Measurements from ENCODE around the gene TMEM270. TPM values are rescaled to one million over a fixed set of nuclear protein-coding genes. Genes with fewer than 3 reads are reported as not detected.
A peak's percentile ranks its signal among the peaks of the same experiment; 100 is the strongest.

Gene TMEM270
- total RNA-seq, 1 experiment from 2014 or later: not detected

GRCh38 chr7:73839743-73840714 lies 20.9 kb upstream of the TMEM270 start:
- Mint-ChIP-seq H3K27ac (ENCODE audit: low read depth, unreplicated experiment) (peak overlapping the region; percentile 23), H3K4me3 (ENCODE audit: unreplicated experiment) (peak overlapping the region; percentile 48), H3K27me3 (ENCODE audit: insufficient read depth, unreplicated experiment) (no peaks in the 10 kb centered on the region), H3K36me3 (ENCODE audit: insufficient read depth, unreplicated experiment) (no peaks in the 10 kb centered on the region), H3K4me1 (ENCODE audit: insufficient read depth, unreplicated experiment) (peaks cover 12% of the 10 kb centered on the region), H3K9me3 (ENCODE audit: unreplicated experiment) (no peaks in the 10 kb centered on the region)
- TF ChIP-seq CTCF (IDR thresholded peaks at IDR 0.05; ENCODE audit: unreplicated experiment): no peak
- ChIA-PET CTCF (interaction anchor here (0.6 to 2.1 kb wide), 5 partner anchors 11 to 561 kb away, joined by 3 to 7 read pairs (median 5); no protein-coding TSS in a partner anchor), POLR2A (interaction anchor here (2.1 to 3.8 kb wide), 3 partner anchors 10 to 17 kb away, joined by 9 to 24 read pairs (median 16); no protein-coding TSS in a partner anchor)
- no peak for DNase-seq (ENCODE audit: unreplicated experiment)
- BruUV-seq (replicated peaks): no TSS peak
- intact Hi-C loops (cut with micrococcal nuclease): no loop called here

- DNase-seq (ENCODE audit: unreplicated experiment): no peak
- ChIA-PET POLR2A (interaction anchor here (1.0 to 3.8 kb wide), 2 partner anchors 10 to 18 kb away, joined by 3 to 16 read pairs; no protein-coding TSS in a partner anchor), CTCF (interaction anchor here (0.5 to 2.1 kb wide), 4 partner anchors 10 to 408 kb away, joined by 3 to 6 read pairs (median 4); no protein-coding TSS in a partner anchor)
- peaks cover 17% of the 10 kb centered on the region for H3K4me1 Mint-ChIP-seq (ENCODE audit: insufficient read depth, unreplicated experiment)
- peak overlapping the region; percentile 39 for H3K4me3 Mint-ChIP-seq (ENCODE audit: unreplicated experiment)
- intact Hi-C loops (cut with micrococcal nuclease): no loop called here
- H3K36me3 Mint-ChIP-seq (ENCODE audit: insufficient read depth, unreplicated experiment): no peaks in the 10 kb centered on the region
- TF ChIP-seq CTCF (IDR thresholded peaks at IDR 0.05; ENCODE audit: unreplicated experiment): no peak
- H3K27ac Mint-ChIP-seq (ENCODE audit: low read depth, unreplicated experiment): no peak overlapping the region
- BruUV-seq (replicated peaks): no TSS peak
- no peaks in the 10 kb centered on the region for H3K9me3 Mint-ChIP-seq (ENCODE audit: unreplicated experiment)
- no peaks in the 10 kb centered on the region for H3K27me3 Mint-ChIP-seq (ENCODE audit: insufficient read depth, unreplicated experiment)
Observed at GRCh38 chr7:73840715-73841379, 20.1 kb upstream of the TMEM270 start.

- H3K9me3 Mint-ChIP-seq (ENCODE audit: unreplicated experiment): no peaks in the 10 kb centered on the region
- H3K27ac Mint-ChIP-seq (ENCODE audit: low read depth, unreplicated experiment): peak overlapping the region; percentile 78
- peak; percentile 36 for DNase-seq (ENCODE audit: unreplicated experiment)
- POLR2A ChIA-PET: interaction anchor here (1.0 to 3.8 kb wide), 6 partner anchors 9 to 36 kb away, joined by 3 to 16 read pairs (median 6); no protein-coding TSS in a partner anchor
- no peaks in the 10 kb centered on the region for H3K36me3 Mint-ChIP-seq (ENCODE audit: insufficient read depth, unreplicated experiment)
- H3K4me3 Mint-ChIP-seq (ENCODE audit: unreplicated experiment): peak overlapping the region; percentile 86
- H3K4me1 Mint-ChIP-seq (ENCODE audit: insufficient read depth, unreplicated experiment): peaks cover 22% of the 10 kb centered on the region
- intact Hi-C loops (cut with micrococcal nuclease): no loop called here
- no TSS peak for BruUV-seq (replicated peaks)
- H3K27me3 Mint-ChIP-seq (ENCODE audit: insufficient read depth, unreplicated experiment): no peaks in the 10 kb centered on the region
- no peak for TF ChIP-seq CTCF (IDR thresholded peaks at IDR 0.05; ENCODE audit: unreplicated experiment)
- CTCF ChIA-PET: interaction anchor here (0.6 to 2.1 kb wide), 3 partner anchors 9 to 107 kb away, joined by 3 to 6 read pairs (median 6); no protein-coding TSS in a partner anchor
Observed at GRCh38 chr7:73841689-73842066, 19.3 kb upstream of the TMEM270 start.
